ENCODE data around the gene MS4A6A. TPM values are rescaled to one million over a fixed set of nuclear protein-coding genes. Genes with fewer than 3 reads are reported as not detected.
"Not testable (repeated sequence)": the region's sequence is repeated elsewhere in the genome, so short reads cannot be mapped to it uniquely, and the experiment has no call there.

Gene MS4A6A
- polyA plus RNA-seq, 6 donors from 2014 or later, result 1.5 to 11.3 (median 3.3) TPM

DNA sequence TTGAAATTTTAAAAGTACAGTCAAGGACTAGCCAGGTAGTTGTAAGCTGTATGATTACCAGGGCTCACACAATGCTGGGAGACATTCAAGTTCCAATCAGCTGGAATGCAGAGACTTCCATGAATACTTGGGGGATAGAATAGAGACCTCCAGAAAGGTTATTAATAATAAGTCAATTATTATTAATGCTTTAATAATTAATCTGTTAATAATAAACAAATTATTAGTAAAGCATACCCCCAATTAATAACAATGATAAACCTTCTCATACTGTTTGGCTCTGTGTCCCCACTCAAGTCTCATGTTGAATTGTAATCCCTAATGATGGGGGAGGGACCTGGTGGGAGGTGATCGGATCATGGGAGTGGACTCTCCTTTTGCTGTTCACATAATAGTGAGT is 14.6 kb upstream of the MS4A6A start:
- DNase-seq, result no peak
- no peak overlapping the region for H3K4me3 Mint-ChIP-seq
- peaks cover 0 to 3% (median 0%) of the 10 kb centered on the region in 3 donors for H3K27me3 Mint-ChIP-seq
- ATAC-seq (ENCODE audit: low read depth in 2 of 2), result no peak
- H3K4me1 Mint-ChIP-seq, result peaks cover 12 to 18% (median 12%) of the 10 kb centered on the region in 3 donors
- peaks cover 0 to 14% of the 10 kb centered on the region in 2 donors for H3K36me3 Mint-ChIP-seq
- peaks cover 0 to 22% (median 17%) of the 10 kb centered on the region in 7 donors for H3K9me3 Mint-ChIP-seq
- H3K27ac Mint-ChIP-seq, result no peak overlapping the region

DNA sequence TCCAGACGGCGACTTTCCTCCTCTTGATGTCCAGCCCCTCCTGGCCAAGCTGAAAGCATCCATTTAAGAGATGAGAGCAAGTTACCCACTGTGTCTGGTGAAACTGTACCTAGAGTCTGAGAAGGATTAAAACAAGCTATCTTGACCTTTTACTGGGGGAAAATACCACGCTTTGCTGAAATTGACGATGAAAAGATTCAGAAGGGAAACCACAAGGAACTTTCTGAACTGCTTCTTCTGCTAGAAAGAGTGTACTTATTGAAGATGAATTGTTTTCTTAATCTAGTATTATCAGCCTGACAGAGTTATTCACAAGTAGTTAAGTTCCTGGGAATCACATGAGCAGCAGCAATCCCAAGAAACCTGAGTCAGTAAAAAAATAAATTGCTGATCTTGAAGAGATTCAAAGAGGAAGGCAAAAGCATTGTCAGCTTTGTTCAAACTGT is 13.1 kb upstream of the MS4A6A start:
- H3K4me3 Mint-ChIP-seq, result no peak overlapping the region
- DNase-seq (no peak), ATAC-seq (ENCODE audit: low read depth in 2 of 2) (no peak)
- H3K9me3 Mint-ChIP-seq, result peaks cover 0 to 24% (median 19%) of the 10 kb centered on the region in 7 donors
- H3K27me3 Mint-ChIP-seq, result peaks cover 0 to 3% (median 0%) of the 10 kb centered on the region in 3 donors
- H3K4me1 Mint-ChIP-seq, result peaks cover 12 to 18% (median 12%) of the 10 kb centered on the region in 3 donors
- H3K27ac Mint-ChIP-seq, result peak overlapping the region in 1 of 6 donors; percentile 41
- peaks cover 0 to 17% of the 10 kb centered on the region in 2 donors for H3K36me3 Mint-ChIP-seq

DNA sequence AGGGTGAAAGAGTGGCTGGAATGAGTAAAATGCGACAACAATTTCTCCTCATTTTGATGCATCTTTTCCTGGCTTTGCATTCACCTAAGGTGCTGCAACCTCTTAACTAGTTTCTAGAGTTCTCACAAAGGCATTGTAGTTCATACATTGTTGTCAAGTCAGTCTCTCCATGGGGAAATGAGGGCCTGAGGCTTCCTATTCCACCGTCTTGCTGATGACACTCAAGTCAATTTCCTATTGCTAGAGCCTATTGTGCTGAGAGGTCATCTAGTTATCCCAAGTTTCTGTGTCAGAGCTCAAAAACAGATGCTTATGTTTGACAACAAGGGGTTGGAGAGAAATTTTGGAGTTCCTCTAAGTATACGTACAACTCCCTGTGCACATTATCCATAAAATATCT is 11.6 kb upstream of the MS4A6A start:
- peaks cover 0 to 3% (median 0%) of the 10 kb centered on the region in 3 donors for H3K27me3 Mint-ChIP-seq
- H3K4me3 Mint-ChIP-seq, result no peak overlapping the region
- peaks cover 0 to 24% (median 19%) of the 10 kb centered on the region in 7 donors for H3K9me3 Mint-ChIP-seq
- ATAC-seq (ENCODE audit: low read depth in 2 of 2) (no peak), DNase-seq (no peak)
- peaks cover 12 to 18% (median 12%) of the 10 kb centered on the region in 3 donors for H3K4me1 Mint-ChIP-seq
- H3K27ac Mint-ChIP-seq, result no peak overlapping the region
- H3K36me3 Mint-ChIP-seq, result peaks cover 0 to 17% of the 10 kb centered on the region in 2 donors

DNA sequence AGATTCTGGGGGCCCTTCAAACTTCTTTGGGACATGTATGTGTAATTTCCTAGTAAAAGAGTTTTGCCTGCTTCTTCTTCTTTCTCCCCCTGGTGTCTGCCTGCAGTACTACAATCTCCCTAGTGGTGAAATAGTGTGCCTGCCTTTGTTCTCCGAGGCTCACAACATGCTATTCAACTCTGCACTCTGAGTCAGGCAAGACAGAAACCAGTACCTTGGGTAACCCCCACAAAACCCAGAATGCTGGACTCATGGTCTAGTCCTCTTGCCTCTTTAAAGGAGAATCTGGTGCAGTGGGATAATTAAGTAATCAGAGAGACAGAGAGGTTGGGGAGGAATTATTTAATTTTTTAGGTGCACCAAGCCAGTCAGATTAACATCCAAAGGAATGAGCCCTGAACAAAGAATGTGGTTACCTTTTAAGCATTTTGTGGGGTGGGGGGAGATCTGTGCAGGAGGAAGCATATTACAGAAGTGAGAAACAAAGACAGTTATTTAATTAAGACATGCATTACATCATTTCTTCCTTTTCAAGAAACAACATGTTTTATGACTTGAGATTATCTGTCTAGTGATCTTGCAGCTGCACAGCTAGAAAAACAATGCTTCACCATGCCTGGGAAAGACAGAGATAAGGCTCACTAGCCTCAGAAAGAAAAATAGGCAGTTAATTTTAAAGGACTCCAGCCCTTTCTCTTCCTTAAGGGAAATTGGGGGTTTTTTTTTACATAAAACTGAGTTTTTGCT is 11.0 kb upstream of the MS4A6A start:
- DNase-seq (peak; percentile 43), ATAC-seq (ENCODE audit: low read depth in 2 of 2) (peak; percentile 81 to 84)
- peak overlapping the region in 5 of 8 donors; percentile 10 to 78 (median 61) for H3K4me3 Mint-ChIP-seq
- peaks cover 12 to 19% (median 14%) of the 10 kb centered on the region in 3 donors for H3K4me1 Mint-ChIP-seq
- H3K27me3 Mint-ChIP-seq, result peaks cover 0 to 3% (median 0%) of the 10 kb centered on the region in 3 donors
- H3K27ac Mint-ChIP-seq, result peak overlapping the region in 5 of 6 donors; percentile 42 to 91 (median 71)
- H3K9me3 Mint-ChIP-seq, result peaks cover 0 to 24% (median 19%) of the 10 kb centered on the region in 7 donors
- peaks cover 0 to 17% of the 10 kb centered on the region in 2 donors for H3K36me3 Mint-ChIP-seq

DNA sequence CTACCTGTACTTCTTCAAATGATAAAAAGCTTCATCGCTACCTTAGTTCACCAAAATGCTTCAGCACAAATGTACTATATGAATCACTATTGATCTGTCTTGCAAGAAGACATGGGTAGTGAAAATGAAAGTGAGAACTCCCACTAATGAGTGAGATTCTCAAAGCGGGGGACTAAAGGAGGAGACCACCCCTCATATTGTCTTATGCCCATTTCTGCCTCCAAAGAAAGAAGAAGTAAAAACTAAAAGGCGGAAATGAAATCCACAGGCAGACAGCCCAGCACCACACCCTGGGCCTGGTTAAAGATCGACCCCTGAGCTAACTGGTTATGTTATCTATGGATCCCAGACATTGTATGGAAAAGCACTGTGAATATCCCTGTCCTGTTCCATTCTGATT is 9.7 kb upstream of the MS4A6A start:
- not testable (repeated sequence) for DNase-seq; H3K27me3 Mint-ChIP-seq; ATAC-seq (ENCODE audit: low read depth in 2 of 2); H3K4me3 Mint-ChIP-seq
- Mint-ChIP-seq H3K9me3 (peaks cover 0 to 24% (median 17%) of the 10 kb centered on the region in 7 donors), H3K4me1 (peaks cover 12 to 25% (median 21%) of the 10 kb centered on the region in 3 donors), H3K36me3 (peaks cover 0 to 17% of the 10 kb centered on the region in 2 donors), H3K27ac (peak overlapping the region in 2 of 6 donors; percentile 8 to 72)

DNA sequence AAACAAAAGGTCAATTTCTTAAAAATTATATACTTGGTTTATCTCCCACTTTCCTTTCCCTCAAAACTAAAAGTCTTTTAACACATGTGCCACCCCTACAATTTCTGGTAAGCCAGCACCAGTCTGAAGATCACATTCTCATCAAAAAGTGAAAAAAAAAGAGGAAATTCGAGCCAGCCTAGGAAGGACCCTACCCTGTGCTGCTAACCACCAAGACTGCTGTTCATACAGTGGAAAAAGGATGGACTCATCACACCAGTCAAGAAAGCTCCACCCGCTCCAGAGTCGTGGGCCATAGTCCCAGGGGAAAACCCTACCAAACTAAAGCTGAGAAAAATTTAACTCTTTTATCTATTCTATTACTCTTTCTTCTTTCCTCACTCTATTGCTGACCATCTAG is 5.6 kb upstream of the MS4A6A start:
- Mint-ChIP-seq H3K4me3 (peak overlapping the region in 2 of 8 donors; percentile 30 to 76), H3K36me3 (peaks cover 0 to 22% of the 10 kb centered on the region in 2 donors), H3K27ac (peak overlapping the region in 1 of 6 donors; percentile 60)

DNA sequence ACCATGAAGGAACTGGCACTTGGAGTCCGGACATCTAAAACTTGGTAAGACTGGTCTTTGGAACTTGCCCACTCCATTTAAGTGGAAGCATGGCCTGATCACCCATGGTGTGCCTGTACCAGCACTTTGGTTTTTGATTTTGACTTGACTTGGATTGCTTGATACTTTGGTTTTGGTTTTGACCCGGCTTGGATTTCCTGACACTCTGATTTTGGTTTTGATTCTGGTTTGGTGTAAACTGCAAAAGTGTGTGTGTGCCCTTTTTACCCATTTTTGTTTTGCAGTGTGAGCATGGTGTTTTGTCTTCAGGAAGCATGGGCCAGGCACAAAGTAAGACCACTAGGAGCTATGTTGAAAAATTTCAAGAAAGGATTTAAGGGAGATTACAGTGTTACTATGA is 3.2 kb upstream of the MS4A6A start:
- H3K27me3 Mint-ChIP-seq, result not testable (repeated sequence)
- peak overlapping the region in 5 of 6 donors; percentile 46 to 93 (median 49) for H3K27ac Mint-ChIP-seq

More for the DNA sequence above, 5.6 kb upstream of the MS4A6A start:
- DNase-seq; ATAC-seq (ENCODE audit: low read depth in 2 of 2); H3K27me3 Mint-ChIP-seq: not testable (repeated sequence)
- Mint-ChIP-seq H3K4me1 (peaks cover 28 to 47% (median 47%) of the 10 kb centered on the region in 3 donors), H3K9me3 (peaks cover 5 to 27% (median 18%) of the 10 kb centered on the region in 7 donors)

DNA sequence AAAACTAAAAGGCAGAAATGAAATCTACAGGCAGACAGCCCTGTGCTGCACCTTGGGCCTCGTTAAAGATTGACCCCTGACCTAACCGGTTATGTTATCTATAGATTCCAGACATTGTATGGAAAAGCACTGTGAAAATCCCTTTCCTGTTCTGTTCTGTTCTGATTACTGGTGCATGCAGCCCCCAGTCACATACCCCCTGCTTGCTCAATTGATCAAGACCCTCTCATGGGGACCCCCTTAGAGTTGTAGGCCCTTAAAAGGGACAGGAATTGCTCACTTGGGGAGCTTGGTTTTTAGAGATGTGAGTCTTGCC is 2.6 kb upstream of the MS4A6A start:
- H3K27ac Mint-ChIP-seq, result peak overlapping the region in 3 of 6 donors; percentile 7 to 27 (median 8)
- peaks cover 38 to 56% (median 56%) of the 10 kb centered on the region in 3 donors for H3K4me1 Mint-ChIP-seq
- peaks cover 2 to 11% (median 7%) of the 10 kb centered on the region in 7 donors for H3K9me3 Mint-ChIP-seq
- H3K4me3 Mint-ChIP-seq, result peak overlapping the region in 5 of 8 donors; percentile 12 to 55 (median 30)
- not testable (repeated sequence) for ATAC-seq (ENCODE audit: low read depth in 2 of 2); H3K36me3 Mint-ChIP-seq; H3K27me3 Mint-ChIP-seq; DNase-seq

More for the DNA sequence above, 3.2 kb upstream of the MS4A6A start:
- peaks cover 38 to 56% (median 56%) of the 10 kb centered on the region in 3 donors for H3K4me1 Mint-ChIP-seq
- peak overlapping the region in 6 of 8 donors; percentile 4 to 67 (median 17) for H3K4me3 Mint-ChIP-seq
- H3K36me3 Mint-ChIP-seq; ATAC-seq (ENCODE audit: low read depth in 2 of 2); DNase-seq: not testable (repeated sequence)
- peaks cover 2 to 11% (median 7%) of the 10 kb centered on the region in 7 donors for H3K9me3 Mint-ChIP-seq

DNA sequence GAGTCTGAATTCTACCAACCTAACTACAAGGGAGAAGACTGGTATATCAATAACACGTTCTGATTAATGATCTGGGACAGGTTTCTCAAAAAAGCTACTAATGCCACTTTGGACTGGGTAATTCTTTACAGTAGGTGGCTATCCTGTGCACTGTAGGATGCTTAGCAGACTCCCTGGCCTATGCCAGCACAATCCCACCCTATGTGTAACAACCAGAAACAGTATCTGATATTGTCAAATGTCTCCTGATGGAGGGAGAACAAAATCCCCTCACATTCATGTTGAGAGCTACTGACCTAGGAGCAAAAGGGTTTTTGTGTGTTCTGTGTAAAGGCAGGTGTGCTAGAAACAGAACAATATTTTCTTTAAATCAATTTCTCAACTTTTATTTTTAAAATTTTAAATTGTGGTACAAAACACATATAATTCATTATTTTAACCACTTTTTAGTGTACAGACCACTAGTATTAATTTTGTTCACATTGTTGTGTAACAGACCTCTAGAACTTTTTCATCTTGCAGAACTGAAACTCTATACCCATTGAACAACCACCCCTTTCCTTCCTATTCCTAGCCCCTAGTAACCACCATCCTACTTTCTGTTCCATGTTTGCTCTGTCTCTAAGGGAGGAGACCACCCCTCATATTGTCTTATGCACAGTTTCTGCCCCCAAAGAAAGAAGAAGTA is 2.1 kb upstream of the MS4A6A start:
- peaks cover 2 to 11% (median 7%) of the 10 kb centered on the region in 7 donors for H3K9me3 Mint-ChIP-seq
- H3K4me3 Mint-ChIP-seq, result peak overlapping the region in 6 of 8 donors; percentile 12 to 55 (median 34)
- H3K27ac Mint-ChIP-seq, result peak overlapping the region; percentile 0 to 89 (median 46)
- peaks cover 38 to 56% (median 56%) of the 10 kb centered on the region in 3 donors for H3K4me1 Mint-ChIP-seq
- no peaks in the 10 kb centered on the region for H3K27me3 Mint-ChIP-seq
- peaks cover 0 to 8% of the 10 kb centered on the region in 2 donors for H3K36me3 Mint-ChIP-seq
- DNase-seq (peak; percentile 74), ATAC-seq (ENCODE audit: low read depth in 2 of 2) (peak; percentile 93 to 94)

DNA sequence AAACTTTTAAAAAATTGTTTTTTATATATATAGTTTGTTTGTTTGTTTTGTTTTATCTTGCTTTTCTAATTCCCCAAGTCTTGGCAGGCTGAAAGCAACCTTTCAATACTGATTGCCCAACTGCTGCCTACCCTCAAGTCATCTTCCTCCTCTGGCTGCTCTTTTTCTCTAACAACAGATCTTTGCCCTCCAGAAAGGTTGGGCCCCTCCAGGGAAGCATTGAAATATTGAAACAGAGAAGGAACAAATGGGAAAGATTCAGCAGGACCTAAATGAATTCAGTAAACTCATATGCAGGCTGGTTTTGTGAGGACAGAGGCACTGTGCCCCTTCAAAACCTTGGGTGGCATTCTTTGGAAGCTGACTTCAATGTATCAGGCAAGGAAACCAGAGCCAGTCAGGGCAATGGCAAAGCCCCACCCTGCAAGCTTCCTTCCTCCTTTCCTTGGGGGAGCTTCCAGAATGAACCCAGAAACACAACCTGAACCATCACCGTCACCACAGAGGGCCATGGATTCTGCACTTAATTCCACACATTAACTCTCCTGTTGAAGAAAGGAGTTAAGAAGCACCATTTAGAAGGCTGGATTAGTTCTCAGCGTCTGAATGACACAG is 815 bp upstream of the MS4A6A start:
- Mint-ChIP-seq H3K36me3 (peaks cover 0 to 8% of the 10 kb centered on the region in 2 donors), H3K4me3 (peak overlapping the region in 4 of 8 donors; percentile 8 to 70 (median 30)), H3K27ac (peak overlapping the region in 3 of 6 donors; percentile 0 to 89 (median 70)), H3K9me3 (peaks cover 2 to 11% (median 7%) of the 10 kb centered on the region in 7 donors), H3K27me3 (peaks cover 0 to 5% (median 0%) of the 10 kb centered on the region in 3 donors), H3K4me1 (peaks cover 38 to 53% (median 52%) of the 10 kb centered on the region in 3 donors)
- DNase-seq (no peak), ATAC-seq (ENCODE audit: low read depth in 2 of 2) (no peak)

DNA sequence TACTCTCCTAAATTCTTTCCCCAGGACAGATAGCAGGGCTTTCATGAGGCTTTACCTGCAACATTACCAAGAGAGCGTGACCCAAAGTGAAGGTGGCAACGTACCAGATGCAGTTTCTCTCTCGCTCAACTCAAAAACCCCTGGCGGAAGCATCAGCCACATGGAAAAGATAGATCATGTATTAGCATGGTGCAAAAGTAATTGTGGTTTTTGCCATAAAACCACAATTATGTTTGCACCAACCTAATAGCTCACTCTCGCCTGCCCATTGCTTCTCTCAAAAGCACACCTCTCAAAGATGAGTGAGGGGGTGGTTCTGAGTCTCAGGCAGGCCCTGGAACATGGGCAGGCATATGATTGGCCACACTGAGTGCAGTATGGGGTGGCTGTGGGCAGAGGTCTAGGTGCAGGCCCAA is 7.0 kb downstream of the MS4A6A start:
- DNase-seq, result no peak
- peaks cover 0 to 10% (median 4%) of the 10 kb centered on the region in 3 donors for H3K4me1 Mint-ChIP-seq
- H3K27me3 Mint-ChIP-seq, result peaks cover 5 to 10% (median 6%) of the 10 kb centered on the region in 3 donors
- peaks cover 0 to 14% (median 3%) of the 10 kb centered on the region in 7 donors for H3K9me3 Mint-ChIP-seq
- H3K4me3 Mint-ChIP-seq, result no peak overlapping the region
- ATAC-seq (ENCODE audit: low read depth in 2 of 2), result no peak
- no peak overlapping the region for H3K27ac Mint-ChIP-seq
- peaks cover 4 to 7% of the 10 kb centered on the region in 2 donors for H3K36me3 Mint-ChIP-seq

DNA sequence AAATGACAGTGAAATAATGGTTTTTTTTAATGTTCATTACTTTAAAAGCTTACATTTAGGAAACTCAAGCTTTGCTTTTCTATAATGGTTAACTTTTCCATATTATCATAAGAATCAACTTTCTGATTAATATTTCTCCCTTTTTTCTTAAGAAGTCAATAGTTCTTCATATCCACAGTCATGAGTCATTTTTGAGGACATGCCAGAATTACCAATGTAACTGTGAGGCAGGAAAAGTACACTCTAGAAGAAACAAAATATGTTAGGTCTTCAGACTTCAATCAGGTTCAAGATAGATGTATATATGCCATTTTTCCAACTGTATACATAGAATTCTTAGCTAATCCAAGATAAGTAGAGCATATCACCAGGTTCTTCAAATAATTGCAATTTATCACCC is 10.9 kb downstream of the MS4A6A start:
- Mint-ChIP-seq H3K27me3 (peaks cover 6 to 15% (median 6%) of the 10 kb centered on the region in 3 donors), H3K4me1 (peaks cover 0 to 10% (median 4%) of the 10 kb centered on the region in 3 donors), H3K27ac (no peak overlapping the region), H3K4me3 (no peak overlapping the region), H3K9me3 (peaks cover 13 to 48% (median 25%) of the 10 kb centered on the region in 7 donors), H3K36me3 (peaks cover 13 to 32% of the 10 kb centered on the region in 2 donors)
- DNase-seq (no peak), ATAC-seq (ENCODE audit: low read depth in 2 of 2) (no peak)

All from naive B cell (primary cell).